ENCODE data around the gene RAB5IF. TPM values are rescaled to one million over a fixed set of nuclear protein-coding genes. Genes with fewer than 3 reads are reported as not detected.

Gene RAB5IF
- total and polyA plus RNA-seq, 9 donors, result 29.6 to 61.0 (median 40.9) TPM

GRCh38 chr20:36585410-36586125, 20.0 kb upstream of the RAB5IF start:
- H3K27me3 ChIP-seq, result no peaks in the 10 kb centered on the region
- peaks cover 8% of the 10 kb centered on the region for H3K4me1 ChIP-seq (ENCODE audit: insufficient read depth)
- no peak overlapping the region for H3K27ac ChIP-seq
- TF ChIP-seq EP300 (IDR thresholded peaks at IDR 0.05), result no peak
- no peak for TF ChIP-seq POLR2A (IDR thresholded peaks at IDR 0.05)
- no peak for TF ChIP-seq CTCF (IDR thresholded peaks at IDR 0.05)
- no peak for DNase-seq
- H3K4me3 ChIP-seq, result no peak overlapping the region
- WGBS, 3 donors, result 65 to 70% (median 69%) methylated on average over 8 of the region's 8 CpGs
- H3K36me3 ChIP-seq, result no peaks in the 10 kb centered on the region
- H3K9me3 ChIP-seq, result no peaks in the 10 kb centered on the region
- intact Hi-C loops (cut with DNase I), result no loop called here

- intact Hi-C loops (cut with DNase I), result no loop called here
- 52 to 79% (median 62%) methylated on average over 3 of the region's 3 CpGs for WGBS, 3 donors
- H3K9me3 ChIP-seq, result no peaks in the 10 kb centered on the region
- peaks cover 12% of the 10 kb centered on the region for H3K4me1 ChIP-seq (ENCODE audit: insufficient read depth)
- no peaks in the 10 kb centered on the region for H3K36me3 ChIP-seq
- no peaks in the 10 kb centered on the region for H3K27me3 ChIP-seq
- DNase-seq, result peak in 1 of 5 donors; percentile 25
- H3K27ac ChIP-seq, result no peak overlapping the region
- TF ChIP-seq CTCF (IDR thresholded peaks at IDR 0.05) (no peak), EP300 (IDR thresholded peaks at IDR 0.05) (no peak), POLR2A (IDR thresholded peaks at IDR 0.05) (no peak)
- H3K4me3 ChIP-seq, result no peak overlapping the region
Measured at GRCh38 chr20:36587388-36588070, 18.1 kb upstream of the RAB5IF start.

GRCh38 chr20:36591281-36591680, 14.3 kb upstream of the RAB5IF start:
- H3K9me3 ChIP-seq, result no peaks in the 10 kb centered on the region
- intact Hi-C loops (cut with DNase I), result loop anchor here in 2 of 4 donors (5.0 to 10.0 kb wide), 2 partner anchors 34 to 126 kb away; no protein-coding TSS in a partner anchor
- TF ChIP-seq CTCF (IDR thresholded peaks at IDR 0.05) (no peak), EP300 (IDR thresholded peaks at IDR 0.05) (no peak), POLR2A (IDR thresholded peaks at IDR 0.05) (no peak)
- peak in 1 of 5 donors; percentile 37 for DNase-seq
- H3K4me1 ChIP-seq (ENCODE audit: insufficient read depth), result peaks cover 12% of the 10 kb centered on the region
- no peaks in the 10 kb centered on the region for H3K36me3 ChIP-seq
- no peak overlapping the region for H3K4me3 ChIP-seq
- H3K27me3 ChIP-seq, result no peaks in the 10 kb centered on the region
- no peak overlapping the region for H3K27ac ChIP-seq
- WGBS, 3 donors, result 61 to 71% (median 62%) methylated on average over 5 of the region's 5 CpGs

GRCh38 chr20:36591854-36592641, 13.5 kb upstream of the RAB5IF start:
- peak in 3 of 5 donors; percentile 34 to 51 (median 48) for DNase-seq
- no peak overlapping the region for H3K4me3 ChIP-seq
- H3K9me3 ChIP-seq, result no peaks in the 10 kb centered on the region
- intact Hi-C loops (cut with DNase I), result loop anchor here in 2 of 4 donors (5.0 to 10.0 kb wide), 2 partner anchors 35 to 127 kb away; no protein-coding TSS in a partner anchor
- no peaks in the 10 kb centered on the region for H3K36me3 ChIP-seq
- H3K27ac ChIP-seq, result no peak overlapping the region
- peaks cover 8% of the 10 kb centered on the region for H3K4me1 ChIP-seq (ENCODE audit: insufficient read depth)
- 15 to 38% (median 19%) methylated on average over 9 of the region's 9 CpGs for WGBS, 3 donors
- TF ChIP-seq CTCF (IDR thresholded peaks at IDR 0.05) (peak in 2 of 3 donors; percentile 33 to 46), POLR2A (IDR thresholded peaks at IDR 0.05) (no peak)
- H3K27me3 ChIP-seq, result no peaks in the 10 kb centered on the region
